Measurements from ENCODE around the gene LRRC46. TPM values are rescaled to one million over a fixed set of nuclear protein-coding genes. Genes with fewer than 3 reads are reported as not detected.

The LRRC46 gene
- total and polyA plus RNA-seq, 2 donors (not counting 1 experiment from before 2014, with no cell fraction given): 0.69 to 2.4 TPM

DNA sequence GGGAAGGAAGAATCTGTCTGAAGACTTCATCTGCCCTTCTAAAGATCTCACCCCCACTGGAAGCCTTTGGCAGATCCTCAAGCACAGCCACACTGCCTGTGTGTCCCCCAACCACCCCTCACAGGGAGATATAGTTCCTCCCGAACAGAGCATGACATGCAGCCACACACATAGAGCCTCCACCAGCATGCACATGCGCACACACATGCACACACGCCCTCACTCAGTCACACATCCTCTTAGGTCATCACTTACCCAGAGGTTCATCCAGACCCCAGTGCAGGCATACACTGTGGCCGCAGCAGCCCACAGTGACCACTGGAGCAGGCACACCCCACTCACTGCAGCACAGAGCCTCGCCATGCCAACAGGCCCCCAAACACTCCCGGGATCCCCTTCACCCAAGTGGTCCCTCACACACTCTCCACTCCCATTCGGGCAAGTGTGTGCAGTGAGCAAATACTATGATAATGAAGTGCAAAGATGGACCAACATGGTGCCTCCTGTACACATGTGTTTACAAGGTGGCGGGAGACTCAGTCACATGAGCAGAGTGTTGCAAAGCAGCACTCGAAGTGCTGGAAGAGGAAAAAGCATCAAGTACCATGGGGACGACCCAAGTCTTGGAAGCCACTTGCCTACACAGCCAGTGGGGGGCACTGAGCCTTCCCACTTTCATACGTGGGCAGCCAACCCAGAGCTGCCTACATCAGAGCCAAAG, 36.5 kb downstream of the LRRC46 start:
- intact Hi-C loops (cut with micrococcal nuclease): no loop called here
- peaks cover 56% of the 10 kb centered on the region for H3K27me3 Mint-ChIP-seq
- H3K36me3 ChIP-seq (replicated peaks in 1 of 2; ENCODE audit: control extremely low read depth in 1 of 2, control insufficient read depth in 1 of 2, extremely low read depth in 1 of 2, insufficient read depth in 2 of 2, low read length in 1 of 2): no peaks in the 10 kb centered on the region
- no peak overlapping the region for H3K4me2 ChIP-seq (replicated peaks; ENCODE audit: low read depth, low read length, poor library complexity, severe bottlenecking)
- H3K9me3 Mint-ChIP-seq (ENCODE audit: insufficient read depth): no peaks in the 10 kb centered on the region
- H3K4me1 ChIP-seq (ENCODE audit: control insufficient read depth in 2 of 2, insufficient read depth in 2 of 2, low read length in 2 of 2): peaks cover 8 to 9% of the 10 kb centered on the region in 2 donors
- peaks cover 4% of the 10 kb centered on the region for H3K4me1 Mint-ChIP-seq
- no peak for TF ChIP-seq EZH2 (IDR thresholded peaks at IDR 0.05; ENCODE audit: borderline replicate concordance, insufficient read depth, low read depth, low read length, poor library complexity, severe bottlenecking)
- TF ChIP-seq, protein P1, sequence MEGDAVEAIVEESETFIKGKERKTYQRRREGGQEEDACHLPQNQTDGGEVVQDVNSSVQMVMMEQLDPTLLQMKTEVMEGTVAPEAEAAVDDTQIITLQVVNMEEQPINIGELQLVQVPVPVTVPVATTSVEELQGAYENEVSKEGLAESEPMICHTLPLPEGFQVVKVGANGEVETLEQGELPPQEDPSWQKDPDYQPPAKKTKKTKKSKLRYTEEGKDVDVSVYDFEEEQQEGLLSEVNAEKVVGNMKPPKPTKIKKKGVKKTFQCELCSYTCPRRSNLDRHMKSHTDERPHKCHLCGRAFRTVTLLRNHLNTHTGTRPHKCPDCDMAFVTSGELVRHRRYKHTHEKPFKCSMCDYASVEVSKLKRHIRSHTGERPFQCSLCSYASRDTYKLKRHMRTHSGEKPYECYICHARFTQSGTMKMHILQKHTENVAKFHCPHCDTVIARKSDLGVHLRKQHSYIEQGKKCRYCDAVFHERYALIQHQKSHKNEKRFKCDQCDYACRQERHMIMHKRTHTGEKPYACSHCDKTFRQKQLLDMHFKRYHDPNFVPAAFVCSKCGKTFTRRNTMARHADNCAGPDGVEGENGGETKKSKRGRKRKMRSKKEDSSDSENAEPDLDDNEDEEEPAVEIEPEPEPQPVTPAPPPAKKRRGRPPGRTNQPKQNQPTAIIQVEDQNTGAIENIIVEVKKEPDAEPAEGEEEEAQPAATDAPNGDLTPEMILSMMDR (IDR thresholded peaks at IDR 0.05): no peak
- CTCF ChIA-PET: no interaction called here
- H3K4me3 Mint-ChIP-seq: no peak overlapping the region
- 88% methylated on average over 9 of the region's 11 CpGs for WGBS (ENCODE audit: insufficient coverage)
- ATAC-seq (ENCODE audit: low read depth): no peak
- H3K79me2 ChIP-seq (ENCODE audit: control insufficient read depth, insufficient read depth, low read length): no peaks in the 10 kb centered on the region
- H3K9me3 ChIP-seq (ENCODE audit: control extremely low read depth in 1 of 3, control insufficient read depth in 2 of 3, insufficient read depth in 1 of 3, low read length in 2 of 3): peaks cover 0 to under 1% (median 0%) of the 10 kb centered on the region in 3 donors
- H3K9ac ChIP-seq (ENCODE audit: low read length): no peak overlapping the region
- POLR2A ChIA-PET: no interaction called here
- H3K27ac ChIP-seq (ENCODE audit: low read length in 2 of 2): no peak overlapping the region
- no peak overlapping the region for H3K4me3 ChIP-seq (ENCODE audit: control extremely low read depth in 1 of 5, extremely low read depth in 1 of 5, insufficient read depth in 1 of 5, low read depth in 2 of 5, low read length in 4 of 5)
- DNase-seq: no peak
- H3K27ac Mint-ChIP-seq: no peak overlapping the region
- peaks cover 0 to 36% (median 16%) of the 10 kb centered on the region in 4 experiments for H3K27me3 ChIP-seq (replicated peaks in 1 of 4; ENCODE audit: control extremely low read depth in 1 of 4, control insufficient read depth in 3 of 4, insufficient read depth in 4 of 4, low read length in 3 of 4)
- H4K20me1 ChIP-seq (ENCODE audit: control insufficient read depth, insufficient read depth, low read length, poor library complexity, severe bottlenecking): no peaks in the 10 kb centered on the region
- no peak overlapping the region for H2AFZ ChIP-seq (ENCODE audit: insufficient read depth, low read depth, low read length, poor library complexity, severe bottlenecking)

DNA sequence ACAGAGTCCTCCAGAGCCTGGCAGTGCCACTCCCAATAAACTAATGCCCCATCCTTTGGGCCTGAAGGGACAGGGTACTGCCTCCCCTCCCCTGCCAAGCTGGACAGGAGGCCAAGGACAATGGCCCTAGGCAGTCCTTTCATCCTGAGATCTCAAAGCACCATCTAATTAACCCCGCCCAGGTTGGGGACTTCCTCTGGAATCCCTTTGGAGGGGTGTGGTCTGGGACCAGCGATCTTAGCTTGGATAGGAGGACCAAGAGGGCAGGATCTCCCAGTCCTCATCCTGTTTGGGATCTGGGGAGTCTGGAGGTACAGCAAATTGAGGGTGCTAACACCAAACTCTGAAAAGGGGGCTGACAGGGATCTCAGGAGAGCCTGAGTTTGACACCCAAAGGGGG, 37.6 kb downstream of the LRRC46 start:
- Mint-ChIP-seq H3K27me3 (peaks cover 59% of the 10 kb centered on the region), H3K9me3 (ENCODE audit: insufficient read depth) (no peaks in the 10 kb centered on the region), H3K4me1 (peaks cover 5% of the 10 kb centered on the region), H3K27ac (no peak overlapping the region), H3K4me3 (no peak overlapping the region)
- no peak overlapping the region for H3K4me3 ChIP-seq (ENCODE audit: control extremely low read depth in 1 of 5, extremely low read depth in 1 of 5, insufficient read depth in 1 of 5, low read depth in 2 of 5, low read length in 4 of 5)
- no peak overlapping the region for H3K9ac ChIP-seq (ENCODE audit: low read length)
- intact Hi-C loops (cut with micrococcal nuclease): no loop called here
- CTCF ChIA-PET: interaction anchor here (4.0 kb wide), 1 partner anchor 20 kb away, joined by 12 read pairs; no protein-coding TSS in a partner anchor
- H3K79me2 ChIP-seq (ENCODE audit: control insufficient read depth, insufficient read depth, low read length): no peaks in the 10 kb centered on the region
- peaks cover 0 to 44% (median 19%) of the 10 kb centered on the region in 4 experiments for H3K27me3 ChIP-seq (replicated peaks in 1 of 4; ENCODE audit: control extremely low read depth in 1 of 4, control insufficient read depth in 3 of 4, insufficient read depth in 4 of 4, low read length in 3 of 4)
- POLR2A ChIA-PET: no interaction called here
- ATAC-seq (ENCODE audit: low read depth) (no peak), DNase-seq (no peak)
- H3K36me3 ChIP-seq (replicated peaks in 1 of 2; ENCODE audit: control extremely low read depth in 1 of 2, control insufficient read depth in 1 of 2, extremely low read depth in 1 of 2, insufficient read depth in 2 of 2, low read length in 1 of 2): no peaks in the 10 kb centered on the region
- 50% methylated on average over 1 of the region's 2 CpGs for WGBS (ENCODE audit: insufficient coverage)
- H3K9me3 ChIP-seq (ENCODE audit: control extremely low read depth in 1 of 3, control insufficient read depth in 2 of 3, insufficient read depth in 1 of 3, low read length in 2 of 3): no peaks in the 10 kb centered on the region
- no peak overlapping the region for H2AFZ ChIP-seq (ENCODE audit: insufficient read depth, low read depth, low read length, poor library complexity, severe bottlenecking)
- no peaks in the 10 kb centered on the region for H4K20me1 ChIP-seq (ENCODE audit: control insufficient read depth, insufficient read depth, low read length, poor library complexity, severe bottlenecking)
- H3K27ac ChIP-seq (ENCODE audit: low read length in 2 of 2): no peak overlapping the region
- no peak overlapping the region for H3K4me2 ChIP-seq (replicated peaks; ENCODE audit: low read depth, low read length, poor library complexity, severe bottlenecking)
- no peak for TF ChIP-seq EZH2 (IDR thresholded peaks at IDR 0.05; ENCODE audit: borderline replicate concordance, insufficient read depth, low read depth, low read length, poor library complexity, severe bottlenecking)
- TF ChIP-seq, protein P1 (IDR thresholded peaks at IDR 0.05): no peak
- peaks cover 8 to 9% of the 10 kb centered on the region in 2 donors for H3K4me1 ChIP-seq (ENCODE audit: control insufficient read depth in 2 of 2, insufficient read depth in 2 of 2, low read length in 2 of 2)
